Adrenal gland (tissue), 12 donors: ENCODE data around the gene TRAPPC12. TPM values are rescaled to one million over a fixed set of nuclear protein-coding genes. Genes with fewer than 3 reads are reported as not detected.
A peak's percentile ranks its signal among the peaks of the same experiment; 100 is the strongest.

Source experiments
- DNase-seq, 7 donors: peaks; one replicate each; pipeline ENCODE4 v3.0.0-alpha.2; 2019 to 2020
- H3K27ac ChIP-seq, 5 donors: fragments of 200-600 bp; sonication (generic) in 4 of 5; 1 replicate in 3 of 5; 2 replicates in 2 of 5; pipeline versions ENCODE4 v1.5.1 to v1.8.0; 2016 to 2020; ENCODE audit warnings: mild to moderate bottlenecking in 1 of 5
- H3K27me3 ChIP-seq: fragments of 200-600 bp; 2 replicates; pipeline ENCODE4 v1.8.0; 2021
- H3K36me3 ChIP-seq, 2 donors: fragments of 200-600 bp; replicated peaks in 1 of 2; 1 replicate in 1 of 2; 2 replicates in 1 of 2; pipeline versions ENCODE4 v1.5.1 to v1.8.0; 2018 to 2022
- H3K4me1 ChIP-seq, 2 donors: fragments of 200-600 bp; replicated peaks in 1 of 2; 1 replicate in 1 of 2; 2 replicates in 1 of 2; pipeline versions ENCODE4 v1.5.1 to v1.8.0; 2018 to 2021
- H3K4me3 ChIP-seq, 4 donors: fragments of 200-600 bp; sonication (generic) in 3 of 4; one replicate each; pipeline ENCODE4 v1.5.1; 2016 to 2018
- H3K9me3 ChIP-seq, 3 donors: fragments of 200-600 bp; sonication (generic) in 1 of 3; replicated peaks in 1 of 3; 1 replicate in 2 of 3; 2 replicates in 1 of 3; pipeline versions ENCODE4 v1.5.1 to v1.8.0; 2016 to 2021
- POLR2A ChIP-seq, 2 donors: fragments of 450-650 bp; IDR thresholded peaks; one replicate each; pipeline ENCODE4 v1.6.1; 2017; ENCODE audit warnings: antibody characterized with exemption in 2 of 2, mild to moderate bottlenecking in 2 of 2, moderate library complexity in 1 of 2
- WGBS, 4 donors: extraction: QIAGEN DNeasy Blood & Tissue Kit in 2 of 4; methylation state at CpG; one replicate each; pipeline versions ENCODE4 v1.1.5 to v1.1.7; 2013 to 2017; 5-methylcytosine and 5-hydroxymethylcytosine counted together
- intact Hi-C, 2 donors: fragments of 100-400 bp; cut with DNase I; formaldehyde crosslinking; loops; one replicate each; pipeline versions ENCODE4 v1.14.1 to v1.15.0; 2022 to 2023
- polyA plus RNA-seq, 3 donors: library from polyadenylated mRNA; stranded (reverse); fragments of 200-250 nt in 2 of 3; fragments of 350-450 nt in 1 of 3; fragmentation: Illumina TruSeq in 1 of 3; extraction: RNeasy Lipid Tissue Mini Kit (QIAGEN cat#74804) in 1 of 3; gene quantifications; one replicate each; pipeline ENCODE4 v1.2.3, GENCODE V29; 2013 to 2014
- total RNA-seq, 9 donors: library from RNA; depleted of rRNA in 4 of 9; stranded (reverse); fragments of >200 nt in 4 of 9; fragments of 120-200 nt in 1 of 9; fragmentation: NEBNext Ultra II Directional in 1 of 9; extraction: Animal tissue kit (Norgen Biotek cat#: 25700) in 1 of 9; gene quantifications; one replicate each; pipeline versions ENCODE4 v1.1.0 to v1.2.4, GENCODE V29; 2013 to 2023
- TF ChIP-seq, protein P1 (sequence below), 6 experiments: fragments of 450-650 bp in 4 of 6; fragments of 200-600 bp in 2 of 6; sonication (generic) in 1 of 6; IDR thresholded peaks; 1 replicate in 5 of 6; 2 replicates in 1 of 6; pipeline versions ENCODE4 v1.5.1 to v1.8.0; 2016 to 2021; ENCODE audit warnings: antibody characterized with exemption in 6 of 6, mild to moderate bottlenecking in 2 of 6, moderate library complexity in 1 of 6
- donor health status: healthy with polysubstance abuse.
- donor health status: Bipolar disorder and iron deficiency.
- donor health status: DM: yes; HTN: yes; CAD: no.
- donor health status: DM: no; HTN: no; CAD: no.
- donor health status: DM: no; HTN: no; CAD: no.
- donor health status: DM: yes; HTN: yes; CAD: no.

TRAPPC12 gene
- total and polyA plus RNA-seq, 12 donors = 58.3 to 334 (median 99.5) TPM

GRCh38 chr2:3462493-3463104 lies 83.1 kb downstream of the TRAPPC12 start:
- peaks cover 3 to 23% of the 10 kb centered on the region in 2 donors for H3K4me1 ChIP-seq
- 55 to 60% (median 58%) methylated on average over 10 of the region's 10 CpGs for WGBS, 4 donors
- H3K9me3 ChIP-seq = no peaks in the 10 kb centered on the region
- intact Hi-C loops = no loop called here
- DNase-seq = peak in 2 of 7 donors; percentile 22 to 48
- no peak overlapping the region for H3K27ac ChIP-seq
- TF ChIP-seq, protein P1, sequence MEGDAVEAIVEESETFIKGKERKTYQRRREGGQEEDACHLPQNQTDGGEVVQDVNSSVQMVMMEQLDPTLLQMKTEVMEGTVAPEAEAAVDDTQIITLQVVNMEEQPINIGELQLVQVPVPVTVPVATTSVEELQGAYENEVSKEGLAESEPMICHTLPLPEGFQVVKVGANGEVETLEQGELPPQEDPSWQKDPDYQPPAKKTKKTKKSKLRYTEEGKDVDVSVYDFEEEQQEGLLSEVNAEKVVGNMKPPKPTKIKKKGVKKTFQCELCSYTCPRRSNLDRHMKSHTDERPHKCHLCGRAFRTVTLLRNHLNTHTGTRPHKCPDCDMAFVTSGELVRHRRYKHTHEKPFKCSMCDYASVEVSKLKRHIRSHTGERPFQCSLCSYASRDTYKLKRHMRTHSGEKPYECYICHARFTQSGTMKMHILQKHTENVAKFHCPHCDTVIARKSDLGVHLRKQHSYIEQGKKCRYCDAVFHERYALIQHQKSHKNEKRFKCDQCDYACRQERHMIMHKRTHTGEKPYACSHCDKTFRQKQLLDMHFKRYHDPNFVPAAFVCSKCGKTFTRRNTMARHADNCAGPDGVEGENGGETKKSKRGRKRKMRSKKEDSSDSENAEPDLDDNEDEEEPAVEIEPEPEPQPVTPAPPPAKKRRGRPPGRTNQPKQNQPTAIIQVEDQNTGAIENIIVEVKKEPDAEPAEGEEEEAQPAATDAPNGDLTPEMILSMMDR (IDR thresholded peaks at IDR 0.05) = peak in 2 of 6 experiments; percentile 7 to 23
- TF ChIP-seq POLR2A (IDR thresholded peaks at IDR 0.05) = no peak
- H3K36me3 ChIP-seq = peaks cover 0 to 23% of the 10 kb centered on the region in 2 donors
- H3K4me3 ChIP-seq = no peak overlapping the region
- no peaks in the 10 kb centered on the region for H3K27me3 ChIP-seq

- no peaks in the 10 kb centered on the region for H3K9me3 ChIP-seq
- no peak for TF ChIP-seq POLR2A (IDR thresholded peaks at IDR 0.05)
- TF ChIP-seq, protein P1 (IDR thresholded peaks at IDR 0.05) = no peak
- H3K27ac ChIP-seq = no peak overlapping the region
- no peak overlapping the region for H3K4me3 ChIP-seq
- intact Hi-C loops = no loop called here
- peak in 2 of 7 donors; percentile 17 to 44 for DNase-seq
- 87 to 89% (median 88%) methylated on average over 19 to 25 of the region's 25 CpGs for WGBS, 4 donors
- H3K36me3 ChIP-seq = peaks cover 0 to 23% of the 10 kb centered on the region in 2 donors
- no peaks in the 10 kb centered on the region for H3K27me3 ChIP-seq
- H3K4me1 ChIP-seq = peaks cover 3 to 23% of the 10 kb centered on the region in 2 donors
Observed at GRCh38 chr2:3463186-3463835, 83.8 kb downstream of the TRAPPC12 start.

DNA sequence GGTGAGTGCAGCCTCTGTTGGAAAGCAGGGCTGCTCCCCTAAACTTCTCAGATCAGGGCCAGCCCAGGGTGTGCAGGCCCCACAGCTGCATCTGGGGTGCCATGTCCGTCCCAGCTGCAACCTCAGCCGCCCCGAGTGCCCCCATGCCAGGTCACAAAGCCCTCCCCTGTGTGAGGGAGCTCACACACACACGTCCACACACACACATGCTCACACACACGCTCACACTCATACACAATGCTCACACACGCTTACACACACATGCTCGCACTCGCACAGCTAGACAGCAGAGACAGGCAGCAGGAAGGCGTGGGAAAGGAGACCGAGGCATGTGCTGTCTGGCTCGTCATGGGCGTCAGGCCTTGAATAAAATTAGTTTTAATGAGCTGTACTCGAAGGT lies 84.5 kb downstream of the TRAPPC12 start:
- H3K27ac ChIP-seq = no peak overlapping the region
- WGBS, 4 donors = 85 to 94% (median 92%) methylated on average over 13 of the region's 13 CpGs
- peaks cover 3 to 21% of the 10 kb centered on the region in 2 donors for H3K4me1 ChIP-seq
- no peak overlapping the region for H3K4me3 ChIP-seq
- peaks cover 0 to 30% of the 10 kb centered on the region in 2 donors for H3K36me3 ChIP-seq
- TF ChIP-seq, protein P1 (IDR thresholded peaks at IDR 0.05) = no peak
- no peak for TF ChIP-seq POLR2A (IDR thresholded peaks at IDR 0.05)
- intact Hi-C loops = no loop called here
- no peaks in the 10 kb centered on the region for H3K27me3 ChIP-seq
- H3K9me3 ChIP-seq = no peaks in the 10 kb centered on the region
- peak in 1 of 7 donors; percentile 46 for DNase-seq

GRCh38 chr2:3464401-3465005 lies 85.0 kb downstream of the TRAPPC12 start:
- no peaks in the 10 kb centered on the region for H3K27me3 ChIP-seq
- H3K4me1 ChIP-seq = peaks cover 3 to 19% of the 10 kb centered on the region in 2 donors
- WGBS, 4 donors = 92 to 96% (median 95%) methylated on average over 11 to 21 of the region's 21 CpGs
- H3K4me3 ChIP-seq = no peak overlapping the region
- H3K27ac ChIP-seq = peak overlapping the region in 1 of 5 donors; percentile 90
- H3K36me3 ChIP-seq = peaks cover 0 to 34% of the 10 kb centered on the region in 2 donors
- intact Hi-C loops = no loop called here
- peak in 1 of 7 donors; percentile 46 for DNase-seq
- H3K9me3 ChIP-seq = no peaks in the 10 kb centered on the region
- TF ChIP-seq, protein P1 (IDR thresholded peaks at IDR 0.05) = no peak
- no peak for TF ChIP-seq POLR2A (IDR thresholded peaks at IDR 0.05)
